HEK293T (cell line): ENCODE measurements around the gene RAB11FIP3.

Experiments
- ARNT ChIP-seq: fragments of 450-650 bp; IDR thresholded peaks from 2 replicates; pipeline ENCODE4 v1.6.1; 2017; ENCODE audit warnings: mild to moderate bottlenecking
- FOXK2 ChIP-seq: fragments of 450-650 bp; IDR thresholded peaks from 2 replicates; pipeline ENCODE4 v1.6.1; 2016; ENCODE audit warnings: mild to moderate bottlenecking
- LEF1 ChIP-seq: fragments of 450-650 bp; IDR thresholded peaks from 2 replicates; pipeline ENCODE4 v1.6.1; 2017; ENCODE audit warnings: mild to moderate bottlenecking, borderline replicate concordance
- NFRKB ChIP-seq: fragments of 450-650 bp; IDR thresholded peaks from 2 replicates; pipeline ENCODE4 v1.6.1; 2016; ENCODE audit warnings: mild to moderate bottlenecking, moderate library complexity
- SP1 ChIP-seq: fragments of 450-650 bp; IDR thresholded peaks from 2 replicates; pipeline ENCODE4 v1.6.1; 2017
- TF ChIP-seq, protein P1 (sequence below): fragments of 450-650 bp; IDR thresholded peaks from 2 replicates; pipeline ENCODE4 v1.6.1; 2016

DNA sequence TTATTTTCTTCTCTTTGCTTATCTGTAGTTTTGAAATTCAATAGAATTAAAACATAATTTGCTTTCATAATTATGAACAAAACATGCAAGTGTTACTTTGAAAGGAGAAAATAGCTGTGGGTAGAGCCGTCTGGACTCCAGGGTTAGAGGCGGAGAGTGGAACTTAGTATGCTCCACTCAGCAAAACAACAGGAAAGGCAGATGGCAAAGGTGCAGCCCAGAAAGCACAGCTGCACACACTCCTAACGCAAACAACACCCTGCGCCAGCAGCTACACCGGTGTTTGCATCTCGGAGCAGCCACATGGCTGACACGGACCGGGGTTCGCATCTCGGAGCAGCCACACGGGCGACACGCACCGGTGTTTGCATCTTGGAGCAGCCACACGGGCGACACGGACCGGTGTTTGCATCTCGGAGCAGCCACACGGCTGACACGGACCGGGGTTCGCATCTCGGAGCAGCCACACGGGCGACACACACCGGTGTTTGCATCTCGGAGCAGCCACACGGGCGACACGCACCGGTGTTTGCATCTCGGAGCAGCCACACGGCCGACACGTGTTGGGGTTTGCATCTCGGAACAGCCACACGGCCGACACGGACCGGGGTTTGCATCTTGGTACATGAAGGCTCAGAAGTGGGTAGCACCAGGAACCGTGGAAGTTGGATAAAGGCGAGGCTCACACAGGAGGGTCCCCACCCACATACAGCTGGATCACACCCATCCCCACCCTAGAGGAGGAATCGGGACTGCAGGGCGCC is 89.9 kb downstream of the RAB11FIP3 start:
- no peak for TF ChIP-seq FOXK2
- TF ChIP-seq NFRKB: no peak
- TF ChIP-seq, protein P1, sequence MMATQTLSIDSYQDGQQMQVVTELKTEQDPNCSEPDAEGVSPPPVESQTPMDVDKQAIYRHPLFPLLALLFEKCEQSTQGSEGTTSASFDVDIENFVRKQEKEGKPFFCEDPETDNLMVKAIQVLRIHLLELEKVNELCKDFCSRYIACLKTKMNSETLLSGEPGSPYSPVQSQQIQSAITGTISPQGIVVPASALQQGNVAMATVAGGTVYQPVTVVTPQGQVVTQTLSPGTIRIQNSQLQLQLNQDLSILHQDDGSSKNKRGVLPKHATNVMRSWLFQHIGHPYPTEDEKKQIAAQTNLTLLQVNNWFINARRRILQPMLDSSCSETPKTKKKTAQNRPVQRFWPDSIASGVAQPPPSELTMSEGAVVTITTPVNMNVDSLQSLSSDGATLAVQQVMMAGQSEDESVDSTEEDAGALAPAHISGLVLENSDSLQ: no peak
- no peak for TF ChIP-seq SP1
- TF ChIP-seq LEF1: no peak
- TF ChIP-seq ARNT: no peak
